ENCODE measurements around the gene XAGE3. TPM values are rescaled to one million over a fixed set of nuclear protein-coding genes. Genes with fewer than 3 reads are reported as not detected.
"Not testable (repeated sequence)": the region's sequence is repeated elsewhere in the genome, so short reads cannot be mapped to it uniquely, and the experiment has no call there.

Gene XAGE3, protein sequence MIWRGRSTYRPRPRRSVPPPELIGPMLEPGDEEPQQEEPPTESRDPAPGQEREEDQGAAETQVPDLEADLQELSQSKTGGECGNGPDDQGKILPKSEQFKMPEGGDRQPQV
- polyA plus RNA-seq: not detected

DNA sequence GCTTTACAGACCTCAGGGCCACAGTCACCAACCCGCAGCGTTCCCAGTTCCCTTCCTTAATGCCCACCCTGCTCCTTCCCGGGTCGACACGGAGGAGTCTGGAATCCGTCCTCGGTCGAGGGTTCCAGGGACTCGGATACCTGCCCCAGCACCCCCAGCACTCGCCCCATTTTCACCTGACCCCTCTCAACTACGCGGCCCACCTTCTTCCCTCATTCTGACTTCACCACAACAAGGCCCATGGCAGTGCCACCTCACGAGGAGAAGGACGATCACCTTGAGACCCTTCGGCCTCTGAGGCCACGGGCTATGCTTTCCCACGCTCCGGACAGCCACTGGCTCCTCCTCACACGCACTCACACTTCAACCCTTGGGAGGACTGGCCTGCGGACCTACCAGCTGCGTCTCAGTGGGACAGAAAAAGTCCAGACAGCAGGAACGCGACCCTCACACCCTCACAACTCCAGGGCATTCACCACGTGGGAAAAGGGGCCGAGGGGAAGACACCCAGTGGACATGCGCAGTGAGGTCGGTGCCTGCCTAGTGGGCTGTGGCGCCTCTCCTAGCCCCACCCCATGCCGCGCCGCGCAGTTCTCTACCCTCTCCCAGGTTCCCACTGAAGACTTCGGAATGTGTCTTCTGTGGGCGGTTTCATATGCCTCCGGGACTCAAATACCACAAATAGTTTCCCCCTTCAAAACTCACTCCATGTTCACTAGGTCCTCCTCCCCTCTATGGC is at the start of gene XAGE3:
Gene XAGE3 (minus strand): TSS at position 474 of the 739 bp plus-strand sequence. CDS start 950 bp downstream, outside the sequence.
- H3K4me3 ChIP-seq (ENCODE audit: low read depth in 1 of 2, low read length in 2 of 2): no peak within 1 kb of the TSS
- H3K36me3 ChIP-seq (ENCODE audit: control insufficient read depth in 2 of 2, insufficient read depth in 2 of 2, low read length in 1 of 2): no peaks in the 10 kb centered on the region
- H3K9me3 ChIP-seq (ENCODE audit: control insufficient read depth in 2 of 2, insufficient read depth in 1 of 2, low read depth in 1 of 2, low read length in 1 of 2): no peaks in the 10 kb centered on the region
- H3K27me3 ChIP-seq (ENCODE audit: control insufficient read depth in 1 of 2, insufficient read depth in 2 of 2, low read length in 2 of 2): peaks cover 0 to 3% of the 10 kb centered on the region in 2 donors
- H3K4me1 ChIP-seq (ENCODE audit: control insufficient read depth in 2 of 2, insufficient read depth in 2 of 2, low read length in 1 of 2): no peaks in the 10 kb centered on the region
- no peak within 1 kb of the TSS for H3K27ac ChIP-seq (ENCODE audit: low read depth in 2 of 2, low read length in 1 of 2)
- WGBS, 2 donors: 88 to 92% methylated on average over 35 of the region's 35 CpGs

DNA sequence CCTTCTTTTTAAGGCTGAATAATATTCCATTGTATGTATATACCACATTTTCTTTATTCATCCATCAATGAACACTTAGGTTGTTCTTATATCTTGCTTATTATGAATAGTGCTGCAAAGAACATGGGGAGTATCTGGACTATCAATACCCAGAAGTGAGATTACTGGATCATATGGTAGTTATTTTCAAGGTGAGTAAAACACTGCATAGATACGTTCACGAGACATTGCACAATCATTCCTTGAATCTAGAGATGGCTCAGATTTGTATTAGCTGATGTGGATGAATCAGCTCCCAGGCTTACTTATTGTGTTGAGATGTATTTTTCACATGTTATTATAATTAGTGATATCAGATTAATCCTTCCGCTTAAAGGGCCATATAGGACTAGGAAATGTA is 46.8 kb upstream of the XAGE3 start:
- WGBS, 2 donors: no CpG with 5 or more reads among the region's 3 CpGs
- H3K27ac ChIP-seq (ENCODE audit: low read depth in 2 of 2, low read length in 1 of 2); H3K4me3 ChIP-seq (ENCODE audit: low read depth in 1 of 2, low read length in 2 of 2); H3K36me3 ChIP-seq (ENCODE audit: control insufficient read depth in 2 of 2, insufficient read depth in 2 of 2, low read length in 1 of 2); H3K9me3 ChIP-seq (ENCODE audit: control insufficient read depth in 2 of 2, insufficient read depth in 1 of 2, low read depth in 1 of 2, low read length in 1 of 2); H3K4me1 ChIP-seq (ENCODE audit: control insufficient read depth in 2 of 2, insufficient read depth in 2 of 2, low read length in 1 of 2); H3K27me3 ChIP-seq (ENCODE audit: control insufficient read depth in 1 of 2, insufficient read depth in 2 of 2, low read length in 2 of 2): not testable (repeated sequence)

DNA sequence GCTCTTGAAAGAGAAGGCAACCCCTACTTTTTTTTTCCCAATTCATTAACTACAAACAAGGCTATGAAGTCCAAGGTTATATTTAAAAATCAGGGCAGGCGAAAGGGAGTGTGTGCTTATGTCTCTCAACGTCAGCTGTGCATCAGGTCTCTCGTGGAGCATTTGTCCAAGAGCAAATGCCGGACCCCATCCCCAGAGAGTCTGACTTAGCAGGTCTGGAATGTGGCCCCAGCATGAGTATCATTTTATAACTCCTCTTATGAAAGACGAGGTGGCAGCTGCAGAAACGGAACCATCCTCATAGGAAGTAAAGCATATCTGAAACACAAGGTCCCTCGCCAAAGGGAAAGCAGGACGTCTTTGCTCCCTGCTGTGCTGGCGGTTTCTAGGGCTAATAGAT is 45.8 kb upstream of the XAGE3 start:
- H3K36me3 ChIP-seq (ENCODE audit: control insufficient read depth in 2 of 2, insufficient read depth in 2 of 2, low read length in 1 of 2); H3K4me1 ChIP-seq (ENCODE audit: control insufficient read depth in 2 of 2, insufficient read depth in 2 of 2, low read length in 1 of 2); H3K27ac ChIP-seq (ENCODE audit: low read depth in 2 of 2, low read length in 1 of 2); H3K27me3 ChIP-seq (ENCODE audit: control insufficient read depth in 1 of 2, insufficient read depth in 2 of 2, low read length in 2 of 2); H3K9me3 ChIP-seq (ENCODE audit: control insufficient read depth in 2 of 2, insufficient read depth in 1 of 2, low read depth in 1 of 2, low read length in 1 of 2); H3K4me3 ChIP-seq (ENCODE audit: low read depth in 1 of 2, low read length in 2 of 2): not testable (repeated sequence)
- no CpG with 5 or more reads among the region's 9 CpGs for WGBS, 2 donors

DNA sequence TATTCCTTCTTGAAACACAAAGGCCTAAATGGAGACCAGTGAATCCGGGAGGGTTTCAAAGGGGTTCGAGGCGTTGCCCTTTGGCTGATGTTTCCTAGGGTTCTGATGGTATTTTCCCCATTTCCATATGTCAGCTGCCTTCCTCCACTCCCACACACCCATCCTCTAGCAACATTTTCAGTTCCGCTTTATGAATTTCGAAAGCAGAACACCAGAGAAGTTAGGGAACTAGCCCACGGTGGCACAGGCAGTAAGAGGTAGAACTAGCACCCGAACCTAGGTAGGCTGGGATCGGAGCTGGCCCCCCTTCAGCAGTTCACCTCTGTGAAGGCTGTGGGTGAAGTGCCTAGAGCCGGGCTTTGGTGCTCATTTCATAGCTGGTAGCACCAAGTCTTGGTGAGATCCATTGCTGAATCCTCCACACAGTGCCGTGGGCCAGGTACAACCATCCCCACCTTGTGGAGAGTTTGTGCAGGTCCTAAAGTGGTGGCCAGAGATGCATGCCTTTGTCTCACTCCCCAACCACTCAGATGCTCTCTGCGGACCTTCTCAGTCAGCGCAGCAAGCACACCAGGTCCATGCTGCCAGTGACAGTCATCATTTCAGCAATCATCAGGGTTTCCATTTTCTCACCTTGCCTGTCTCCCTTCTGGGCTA is 41.6 kb upstream of the XAGE3 start:
- H3K4me1 ChIP-seq (ENCODE audit: control insufficient read depth in 2 of 2, insufficient read depth in 2 of 2, low read length in 1 of 2); H3K27me3 ChIP-seq (ENCODE audit: control insufficient read depth in 1 of 2, insufficient read depth in 2 of 2, low read length in 2 of 2); H3K27ac ChIP-seq (ENCODE audit: low read depth in 2 of 2, low read length in 1 of 2); H3K9me3 ChIP-seq (ENCODE audit: control insufficient read depth in 2 of 2, insufficient read depth in 1 of 2, low read depth in 1 of 2, low read length in 1 of 2); H3K36me3 ChIP-seq (ENCODE audit: control insufficient read depth in 2 of 2, insufficient read depth in 2 of 2, low read length in 1 of 2); H3K4me3 ChIP-seq (ENCODE audit: low read depth in 1 of 2, low read length in 2 of 2): not testable (repeated sequence)
- WGBS, 2 donors: no CpG with 5 or more reads among the region's 12 CpGs

DNA sequence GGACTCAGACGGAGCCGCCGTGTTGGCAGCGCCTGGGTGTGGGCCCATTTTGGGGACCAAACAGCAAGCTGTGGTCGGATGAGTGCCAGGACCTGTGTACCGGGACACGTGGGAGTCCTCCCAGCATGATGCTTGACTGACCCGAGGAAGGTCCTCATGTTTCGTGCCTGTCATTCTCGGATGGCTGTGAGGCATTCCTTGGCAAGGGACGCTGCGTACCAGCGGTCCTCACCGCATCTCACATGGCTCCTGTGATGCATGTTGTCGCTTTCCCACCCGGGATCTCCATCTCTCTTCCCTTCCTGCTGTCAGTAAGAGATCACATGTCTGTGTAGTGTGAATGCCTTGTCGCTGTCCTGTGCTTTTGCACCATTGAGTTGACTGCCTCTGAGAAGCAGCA is 40.0 kb upstream of the XAGE3 start:
- not testable (repeated sequence) for H3K27me3 ChIP-seq (ENCODE audit: control insufficient read depth in 1 of 2, insufficient read depth in 2 of 2, low read length in 2 of 2); H3K36me3 ChIP-seq (ENCODE audit: control insufficient read depth in 2 of 2, insufficient read depth in 2 of 2, low read length in 1 of 2); H3K4me3 ChIP-seq (ENCODE audit: low read depth in 1 of 2, low read length in 2 of 2); H3K9me3 ChIP-seq (ENCODE audit: control insufficient read depth in 2 of 2, insufficient read depth in 1 of 2, low read depth in 1 of 2, low read length in 1 of 2); H3K4me1 ChIP-seq (ENCODE audit: control insufficient read depth in 2 of 2, insufficient read depth in 2 of 2, low read length in 1 of 2); H3K27ac ChIP-seq (ENCODE audit: low read depth in 2 of 2, low read length in 1 of 2)
- WGBS, 2 donors: no CpG with 5 or more reads among the region's 17 CpGs

DNA sequence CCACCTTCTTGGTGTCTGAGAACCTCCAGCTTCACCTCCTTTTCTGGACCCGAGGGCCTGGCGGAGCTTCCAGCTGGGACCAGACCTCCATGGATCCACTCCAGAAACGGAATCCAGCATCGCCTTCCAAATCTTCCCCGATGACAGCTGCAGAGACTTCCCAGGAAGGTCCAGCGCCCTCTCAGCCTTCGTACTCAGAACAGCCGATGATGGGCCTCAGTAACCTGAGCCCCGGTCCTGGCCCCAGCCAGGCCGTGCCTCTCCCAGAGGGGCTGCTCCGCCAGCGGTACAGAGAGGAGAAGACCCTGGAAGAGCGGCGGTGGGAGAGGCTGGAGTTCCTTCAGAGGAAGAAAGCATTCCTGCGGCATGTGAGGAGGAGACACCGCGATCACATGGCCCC is 39.3 kb upstream of the XAGE3 start:
- H3K4me1 ChIP-seq (ENCODE audit: control insufficient read depth in 2 of 2, insufficient read depth in 2 of 2, low read length in 1 of 2); H3K36me3 ChIP-seq (ENCODE audit: control insufficient read depth in 2 of 2, insufficient read depth in 2 of 2, low read length in 1 of 2); H3K27me3 ChIP-seq (ENCODE audit: control insufficient read depth in 1 of 2, insufficient read depth in 2 of 2, low read length in 2 of 2); H3K27ac ChIP-seq (ENCODE audit: low read depth in 2 of 2, low read length in 1 of 2); H3K9me3 ChIP-seq (ENCODE audit: control insufficient read depth in 2 of 2, insufficient read depth in 1 of 2, low read depth in 1 of 2, low read length in 1 of 2); H3K4me3 ChIP-seq (ENCODE audit: low read depth in 1 of 2, low read length in 2 of 2): not testable (repeated sequence)
- WGBS, 2 donors: no CpG with 5 or more reads among the region's 17 CpGs

DNA sequence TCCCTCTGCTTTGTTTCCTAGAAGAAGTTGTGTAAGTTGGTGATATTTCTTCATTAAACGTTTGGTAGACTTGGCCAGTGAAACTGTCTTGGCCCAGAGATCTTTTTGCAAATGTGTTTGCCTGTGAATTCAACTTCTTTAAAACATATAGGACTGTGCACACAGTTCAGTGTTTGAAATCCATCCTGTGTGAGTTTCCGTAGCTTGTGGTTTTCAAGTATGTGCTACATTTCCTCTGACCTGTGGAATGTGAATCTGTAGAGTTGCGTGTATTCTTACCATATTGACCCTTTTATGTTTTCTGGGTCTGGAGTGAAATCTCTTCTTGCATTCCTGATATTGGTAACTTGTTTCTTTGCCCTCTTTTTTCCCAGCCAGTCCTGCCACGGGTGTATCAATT is 38.2 kb upstream of the XAGE3 start:
- not testable (repeated sequence) for H3K36me3 ChIP-seq (ENCODE audit: control insufficient read depth in 2 of 2, insufficient read depth in 2 of 2, low read length in 1 of 2); H3K4me1 ChIP-seq (ENCODE audit: control insufficient read depth in 2 of 2, insufficient read depth in 2 of 2, low read length in 1 of 2); H3K4me3 ChIP-seq (ENCODE audit: low read depth in 1 of 2, low read length in 2 of 2); H3K27ac ChIP-seq (ENCODE audit: low read depth in 2 of 2, low read length in 1 of 2); H3K9me3 ChIP-seq (ENCODE audit: control insufficient read depth in 2 of 2, insufficient read depth in 1 of 2, low read depth in 1 of 2, low read length in 1 of 2); H3K27me3 ChIP-seq (ENCODE audit: control insufficient read depth in 1 of 2, insufficient read depth in 2 of 2, low read length in 2 of 2)
- WGBS, 2 donors: no CpG with 5 or more reads among the region's 4 CpGs

DNA sequence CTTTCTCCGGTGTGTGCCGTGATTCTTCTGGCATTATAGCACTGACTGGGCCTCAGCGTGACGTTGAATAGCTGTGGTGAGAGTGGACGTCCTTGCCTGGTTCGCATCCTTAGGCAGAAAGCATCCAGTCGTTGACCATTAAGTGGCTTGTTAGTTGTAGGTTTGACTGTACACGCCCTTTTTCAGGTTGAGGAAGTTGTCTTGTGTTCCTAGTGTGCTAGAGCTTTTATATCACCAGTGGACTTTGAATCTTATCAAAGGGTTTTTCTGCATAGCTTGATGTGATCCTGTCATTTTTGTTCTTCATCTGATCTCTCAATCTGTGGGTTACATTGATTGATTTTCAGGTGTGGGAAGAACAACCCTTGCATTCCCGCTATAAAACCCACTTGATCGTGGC is 37.6 kb upstream of the XAGE3 start:
- WGBS, 2 donors: no CpG with 5 or more reads among the region's 10 CpGs
- not testable (repeated sequence) for H3K36me3 ChIP-seq (ENCODE audit: control insufficient read depth in 2 of 2, insufficient read depth in 2 of 2, low read length in 1 of 2); H3K27ac ChIP-seq (ENCODE audit: low read depth in 2 of 2, low read length in 1 of 2); H3K4me3 ChIP-seq (ENCODE audit: low read depth in 1 of 2, low read length in 2 of 2); H3K4me1 ChIP-seq (ENCODE audit: control insufficient read depth in 2 of 2, insufficient read depth in 2 of 2, low read length in 1 of 2); H3K9me3 ChIP-seq (ENCODE audit: control insufficient read depth in 2 of 2, insufficient read depth in 1 of 2, low read depth in 1 of 2, low read length in 1 of 2); H3K27me3 ChIP-seq (ENCODE audit: control insufficient read depth in 1 of 2, insufficient read depth in 2 of 2, low read length in 2 of 2)

DNA sequence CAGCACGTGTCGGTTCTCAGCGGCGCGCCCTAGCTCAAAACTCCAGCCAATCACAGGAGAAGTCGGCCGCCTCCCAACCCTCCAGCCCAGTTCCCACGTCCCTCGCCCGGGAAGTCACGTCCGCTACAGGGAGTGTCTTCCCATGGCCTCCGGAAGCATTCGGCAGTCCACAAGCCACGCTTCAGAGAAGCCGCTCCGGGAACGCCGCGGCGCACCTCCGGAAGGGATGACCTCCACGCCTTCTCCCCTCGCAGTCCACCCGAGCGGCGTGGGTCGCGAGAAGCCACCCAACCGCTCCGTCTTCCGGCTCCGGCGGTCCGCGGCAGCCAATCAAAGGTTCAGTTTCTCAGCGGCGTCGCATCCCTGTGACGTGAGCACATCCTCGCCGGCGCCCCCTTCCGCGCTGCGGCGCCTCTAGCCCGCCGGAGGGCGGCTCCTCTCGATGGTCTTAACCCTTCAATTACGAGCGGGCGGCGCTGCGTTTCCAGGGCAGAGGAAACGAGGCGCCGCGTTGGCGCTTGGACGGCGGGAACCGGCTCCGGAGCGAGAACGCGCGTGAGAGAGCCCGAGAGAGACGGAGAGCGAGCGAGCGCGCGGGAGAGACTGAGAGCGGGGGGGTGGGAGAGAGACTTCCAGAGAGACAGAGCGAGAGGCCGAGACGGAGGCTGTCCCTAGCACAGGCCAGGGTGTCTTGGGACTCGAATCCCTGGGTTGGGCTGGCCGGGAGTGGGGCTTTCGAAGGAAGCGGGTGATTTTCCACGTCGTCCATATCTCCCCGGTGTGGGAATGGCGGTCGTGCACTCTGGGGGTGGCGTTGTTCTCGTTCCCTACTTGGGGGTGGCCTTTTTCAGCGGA is 29.2 kb upstream of the XAGE3 start, which contains the start of gene FAM156B:
Gene FAM156B (plus strand): TSS at position 476 of the 855 bp plus-strand sequence. CDS start 9,896 bp downstream, outside the sequence.
- H3K4me3 ChIP-seq (ENCODE audit: low read depth in 1 of 2, low read length in 2 of 2); H3K4me1 ChIP-seq (ENCODE audit: control insufficient read depth in 2 of 2, insufficient read depth in 2 of 2, low read length in 1 of 2); H3K27ac ChIP-seq (ENCODE audit: low read depth in 2 of 2, low read length in 1 of 2); H3K36me3 ChIP-seq (ENCODE audit: control insufficient read depth in 2 of 2, insufficient read depth in 2 of 2, low read length in 1 of 2); H3K9me3 ChIP-seq (ENCODE audit: control insufficient read depth in 2 of 2, insufficient read depth in 1 of 2, low read depth in 1 of 2, low read length in 1 of 2); H3K27me3 ChIP-seq (ENCODE audit: control insufficient read depth in 1 of 2, insufficient read depth in 2 of 2, low read length in 2 of 2): not testable (repeated sequence)
- WGBS, 2 donors: no CpG with 5 or more reads among the region's 92 CpGs

Measured in esophagus (tissue), 2 donors.